ENCODE measurements around the gene FAM89B. TPM values are rescaled to one million over a fixed set of nuclear protein-coding genes. Genes with fewer than 3 reads are reported as not detected.

Gene FAM89B
- total RNA-seq, 1 donor from 2014 or later: 14.6 TPM

DNA sequence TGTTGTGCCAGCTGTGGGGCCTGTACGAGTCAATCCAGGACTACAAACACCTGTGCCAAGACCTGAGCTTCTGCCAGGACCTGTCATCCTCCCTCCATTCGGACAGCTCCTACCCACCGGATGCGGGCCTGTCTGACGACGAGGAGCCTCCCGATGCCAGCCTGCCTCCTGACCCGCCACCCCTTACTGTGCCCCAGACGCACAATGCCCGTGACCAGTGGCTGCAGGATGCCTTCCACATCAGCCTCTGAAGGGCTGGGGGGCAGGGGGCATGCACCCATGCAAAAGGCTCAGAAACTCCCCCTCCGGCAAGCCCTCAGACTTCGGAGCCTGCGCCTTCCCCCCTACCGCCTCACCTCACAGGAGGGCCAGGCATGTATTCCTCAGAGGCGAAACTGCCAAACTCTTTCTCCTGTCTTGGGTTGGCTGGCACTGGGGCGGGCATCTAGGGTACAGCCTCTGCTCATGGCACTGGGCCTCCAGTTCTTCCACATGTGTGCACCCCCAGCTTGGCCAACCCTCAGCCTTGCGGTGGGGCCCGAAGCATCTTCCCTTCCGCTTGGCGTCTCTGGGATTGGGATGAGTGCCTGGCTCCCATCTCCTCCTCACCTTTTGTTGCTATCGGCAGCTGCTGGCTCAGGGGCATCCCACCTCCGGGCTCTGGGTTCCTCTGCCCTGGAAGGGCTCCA, 1.2 kb downstream of the FAM89B start:
- Histone ChIP-seq H3K27ac (ENCODE audit: low read depth, low read length) (peak overlapping the region; percentile 100), H3K9me3 (ENCODE audit: control insufficient read depth in 3 of 3, low read length in 3 of 3) (no peaks in the 10 kb centered on the region), H3K36me3 (ENCODE audit: control insufficient read depth in 3 of 3, insufficient read depth in 3 of 3, low read length in 3 of 3) (peaks cover 4 to 12% (median 11%) of the 10 kb centered on the region in 3 donors), H3K9ac (ENCODE audit: low read depth in 1 of 3, low read length in 3 of 3) (peak overlapping the region; percentile 61 to 98 (median 81)), H3K27me3 (ENCODE audit: control insufficient read depth in 3 of 3, insufficient read depth in 3 of 3, low read length in 3 of 3) (no peaks in the 10 kb centered on the region), H3K4me1 (ENCODE audit: control insufficient read depth in 3 of 3, insufficient read depth in 3 of 3, low read length in 3 of 3) (peaks cover 74 to 78% (median 75%) of the 10 kb centered on the region in 3 donors), H3K4me3 (ENCODE audit: low read length in 3 of 3) (peak overlapping the region; percentile 86 to 98 (median 95))

DNA sequence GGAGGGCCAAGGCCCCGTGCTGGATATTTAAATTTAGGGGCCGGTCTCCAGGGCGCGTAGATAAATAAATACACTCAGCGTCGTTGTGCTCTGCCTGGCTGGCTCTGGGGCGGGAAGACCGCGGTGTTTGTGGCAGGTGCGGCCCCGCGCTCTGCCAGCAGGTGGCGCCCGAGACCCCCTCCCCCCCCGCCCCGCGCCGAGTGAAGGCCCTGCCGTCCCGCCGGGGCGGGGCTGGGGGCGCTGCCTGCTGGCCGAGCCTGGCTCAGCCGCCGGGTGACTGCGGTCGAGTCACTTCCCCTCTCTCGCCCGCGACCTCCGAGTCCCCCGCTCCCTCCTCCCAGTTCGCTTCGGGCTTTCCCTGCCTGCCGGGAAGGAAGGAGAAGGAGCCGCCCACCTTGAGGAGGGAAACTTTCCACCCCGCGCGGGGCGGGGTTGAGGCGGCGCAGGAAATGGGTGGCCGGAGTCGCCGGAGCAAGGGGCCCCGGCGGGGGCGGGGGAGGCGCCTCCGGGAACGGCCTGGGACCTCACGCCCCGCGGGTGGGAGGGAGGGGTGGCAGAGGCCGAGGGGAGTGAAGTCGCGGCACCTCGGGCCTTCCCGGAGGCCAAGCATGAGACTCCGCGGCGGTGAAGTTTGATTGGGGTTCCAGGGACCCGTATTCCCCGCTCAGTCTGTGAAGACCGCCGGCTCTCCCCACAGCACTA, 1.9 kb downstream of the FAM89B start:
- Histone ChIP-seq H3K4me1 (ENCODE audit: control insufficient read depth in 3 of 3, insufficient read depth in 3 of 3, low read length in 3 of 3) (peaks cover 74 to 77% (median 75%) of the 10 kb centered on the region in 3 donors), H3K9ac (ENCODE audit: low read depth in 1 of 3, low read length in 3 of 3) (peak overlapping the region; percentile 61 to 98 (median 61))

DNA sequence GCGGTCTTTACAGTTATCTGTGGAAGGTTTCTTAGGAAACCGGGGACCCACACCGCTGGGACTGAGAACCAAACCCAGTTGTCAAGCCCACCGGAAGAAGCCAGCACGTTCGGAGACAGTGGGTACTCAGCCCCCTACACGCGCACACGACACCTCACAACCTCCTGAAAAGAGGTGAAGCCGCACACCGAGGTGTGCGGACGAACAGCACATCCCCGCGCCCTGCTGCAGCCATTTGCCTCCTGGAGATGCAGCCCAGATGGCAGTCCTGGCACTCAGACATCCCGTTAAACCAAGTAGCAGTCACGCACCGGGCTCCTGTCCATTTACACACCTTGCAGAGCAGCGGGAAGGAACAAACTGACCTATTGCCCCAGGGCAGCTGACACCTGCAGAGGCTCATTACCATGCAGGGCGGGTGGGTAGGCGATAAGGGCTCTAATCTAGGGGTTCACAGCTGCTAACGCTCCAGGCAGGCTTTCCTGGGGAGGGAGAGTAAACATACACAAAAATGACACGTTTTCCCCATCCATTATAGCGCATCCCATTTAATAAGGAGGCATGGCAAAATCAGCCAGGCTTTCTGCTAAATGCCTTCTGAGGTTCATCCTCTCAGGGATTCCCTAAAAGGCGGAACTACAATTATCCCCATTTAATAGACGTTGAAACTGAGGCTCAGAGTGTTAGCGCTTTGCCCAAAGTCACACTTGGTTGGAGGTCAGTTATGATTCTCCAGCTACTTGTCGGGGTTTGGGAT, 2.7 kb downstream of the FAM89B start:
- Histone ChIP-seq H3K36me3 (ENCODE audit: control insufficient read depth in 3 of 3, insufficient read depth in 3 of 3, low read length in 3 of 3) (peaks cover 18 to 23% (median 19%) of the 10 kb centered on the region in 3 donors), H3K4me3 (ENCODE audit: low read length in 3 of 3) (peak overlapping the region; percentile 62 to 74 (median 67)), H3K9ac (ENCODE audit: low read depth in 1 of 3, low read length in 3 of 3) (peak overlapping the region; percentile 40 to 75 (median 60)), H3K9me3 (ENCODE audit: control insufficient read depth in 3 of 3, low read length in 3 of 3) (no peaks in the 10 kb centered on the region), H3K4me1 (ENCODE audit: control insufficient read depth in 3 of 3, insufficient read depth in 3 of 3, low read length in 3 of 3) (peaks cover 75 to 78% (median 75%) of the 10 kb centered on the region in 3 donors), H3K27me3 (ENCODE audit: control insufficient read depth in 3 of 3, insufficient read depth in 3 of 3, low read length in 3 of 3) (no peaks in the 10 kb centered on the region), H3K27ac (ENCODE audit: low read depth, low read length) (peak overlapping the region; percentile 100)

More for the DNA sequence above, 1.9 kb downstream of the FAM89B start:
- Histone ChIP-seq H3K4me3 (ENCODE audit: low read length in 3 of 3) (peak overlapping the region; percentile 86 to 98 (median 95)), H3K9me3 (ENCODE audit: control insufficient read depth in 3 of 3, low read length in 3 of 3) (no peaks in the 10 kb centered on the region), H3K36me3 (ENCODE audit: control insufficient read depth in 3 of 3, insufficient read depth in 3 of 3, low read length in 3 of 3) (peaks cover 10 to 16% (median 12%) of the 10 kb centered on the region in 3 donors), H3K27me3 (ENCODE audit: control insufficient read depth in 3 of 3, insufficient read depth in 3 of 3, low read length in 3 of 3) (no peaks in the 10 kb centered on the region), H3K27ac (ENCODE audit: low read depth, low read length) (peak overlapping the region; percentile 100)

DNA sequence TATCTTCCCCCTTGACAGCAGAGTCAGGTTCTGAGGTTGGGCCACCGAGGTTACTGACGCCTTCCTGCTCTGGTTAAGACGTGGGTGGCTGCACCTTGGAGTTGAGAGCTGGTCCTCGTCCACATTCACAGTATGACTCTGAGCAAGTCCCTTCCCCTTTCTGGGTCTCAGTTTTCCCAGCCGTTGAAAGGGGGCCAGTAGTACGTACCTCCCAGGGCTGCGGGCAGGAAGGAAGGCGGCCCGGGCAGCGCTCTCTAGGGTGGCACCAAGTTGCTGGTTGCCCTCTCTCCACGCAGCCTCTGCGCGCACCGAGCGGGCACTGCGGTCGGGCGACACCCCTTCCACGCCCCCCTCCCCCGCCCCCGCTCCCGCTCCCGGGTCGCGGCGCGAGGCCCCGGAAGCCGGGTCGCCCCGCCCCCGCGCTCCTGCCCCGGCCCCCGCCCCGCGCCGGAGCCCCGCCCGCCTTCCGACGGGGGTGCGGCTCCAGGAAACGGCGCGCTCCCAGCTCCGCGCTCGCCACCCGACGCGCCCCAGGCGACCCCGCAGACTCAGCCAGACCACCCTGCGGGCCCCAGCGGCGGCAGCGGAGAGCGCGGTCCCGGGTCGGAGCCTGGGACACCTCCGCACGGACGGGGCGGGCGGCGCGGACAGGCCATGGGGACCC, 3.4 kb downstream of the FAM89B start, which contains the start of gene EHBP1L1:
Gene EHBP1L1, plus strand, starts transcription at position 486 of the 664 bp plus-strand sequence. CDS start 250 bp downstream, outside the sequence.
- peaks cover 25 to 30% (median 26%) of the 10 kb centered on the region in 3 donors for H3K36me3 ChIP-seq (ENCODE audit: control insufficient read depth in 3 of 3, insufficient read depth in 3 of 3, low read length in 3 of 3)
- H3K27ac ChIP-seq (ENCODE audit: low read depth, low read length): peak within 1 kb of the TSS; percentile 100
- H3K4me1 ChIP-seq (ENCODE audit: control insufficient read depth in 3 of 3, insufficient read depth in 3 of 3, low read length in 3 of 3): peaks cover 75 to 79% (median 77%) of the 10 kb centered on the region in 3 donors
- no peaks in the 10 kb centered on the region for H3K27me3 ChIP-seq (ENCODE audit: control insufficient read depth in 3 of 3, insufficient read depth in 3 of 3, low read length in 3 of 3)
- H3K4me3 ChIP-seq (ENCODE audit: low read length in 3 of 3): peak within 1 kb of the TSS; percentile 80 to 90 (median 88)
- H3K9ac ChIP-seq (ENCODE audit: low read depth in 1 of 3, low read length in 3 of 3): peak within 1 kb of the TSS; percentile 99 to 100 (median 99)
- H3K9me3 ChIP-seq (ENCODE audit: control insufficient read depth in 3 of 3, low read length in 3 of 3): no peaks in the 10 kb centered on the region

DNA sequence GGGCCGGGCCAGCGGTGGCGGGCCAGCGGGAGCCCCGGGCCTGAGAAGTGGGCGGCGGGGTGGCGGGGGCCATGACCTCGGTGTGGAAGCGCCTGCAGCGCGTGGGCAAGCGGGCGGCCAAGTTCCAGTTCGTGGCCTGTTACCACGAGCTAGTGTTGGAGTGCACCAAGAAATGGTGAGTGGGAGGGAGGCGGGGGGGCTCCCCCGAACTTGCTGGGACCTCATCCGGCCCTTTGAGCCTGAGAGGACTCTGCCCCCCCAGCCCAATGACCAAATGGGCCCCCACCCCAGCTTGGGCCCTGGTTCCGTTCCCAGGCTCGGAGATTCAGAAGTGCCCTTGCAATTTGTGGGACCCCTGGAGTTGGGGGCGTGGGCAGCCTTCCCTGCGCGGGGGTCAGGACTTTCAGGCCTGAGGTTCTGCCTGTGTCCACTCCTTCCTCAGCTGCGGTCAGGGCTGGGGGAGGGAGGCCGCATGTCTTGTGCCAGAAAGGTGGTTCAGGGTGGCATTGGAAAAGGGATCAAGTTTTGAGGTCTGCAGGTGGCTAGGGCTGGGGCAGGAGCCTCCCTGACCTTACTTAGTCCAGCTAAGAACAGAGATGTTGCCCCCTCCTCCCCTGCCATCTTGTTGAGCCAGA, 4.0 kb downstream of the FAM89B start:
- Histone ChIP-seq H3K9ac (ENCODE audit: low read depth in 1 of 3, low read length in 3 of 3) (peak overlapping the region; percentile 99 to 100 (median 99)), H3K9me3 (ENCODE audit: control insufficient read depth in 3 of 3, low read length in 3 of 3) (no peaks in the 10 kb centered on the region), H3K27me3 (ENCODE audit: control insufficient read depth in 3 of 3, insufficient read depth in 3 of 3, low read length in 3 of 3) (no peaks in the 10 kb centered on the region), H3K36me3 (ENCODE audit: control insufficient read depth in 3 of 3, insufficient read depth in 3 of 3, low read length in 3 of 3) (peaks cover 31 to 36% (median 32%) of the 10 kb centered on the region in 3 donors), H3K27ac (ENCODE audit: low read depth, low read length) (peak overlapping the region; percentile 100), H3K4me1 (ENCODE audit: control insufficient read depth in 3 of 3, insufficient read depth in 3 of 3, low read length in 3 of 3) (peaks cover 69 to 77% (median 77%) of the 10 kb centered on the region in 3 donors), H3K4me3 (ENCODE audit: low read length in 3 of 3) (peak overlapping the region; percentile 80 to 90 (median 88))

DNA sequence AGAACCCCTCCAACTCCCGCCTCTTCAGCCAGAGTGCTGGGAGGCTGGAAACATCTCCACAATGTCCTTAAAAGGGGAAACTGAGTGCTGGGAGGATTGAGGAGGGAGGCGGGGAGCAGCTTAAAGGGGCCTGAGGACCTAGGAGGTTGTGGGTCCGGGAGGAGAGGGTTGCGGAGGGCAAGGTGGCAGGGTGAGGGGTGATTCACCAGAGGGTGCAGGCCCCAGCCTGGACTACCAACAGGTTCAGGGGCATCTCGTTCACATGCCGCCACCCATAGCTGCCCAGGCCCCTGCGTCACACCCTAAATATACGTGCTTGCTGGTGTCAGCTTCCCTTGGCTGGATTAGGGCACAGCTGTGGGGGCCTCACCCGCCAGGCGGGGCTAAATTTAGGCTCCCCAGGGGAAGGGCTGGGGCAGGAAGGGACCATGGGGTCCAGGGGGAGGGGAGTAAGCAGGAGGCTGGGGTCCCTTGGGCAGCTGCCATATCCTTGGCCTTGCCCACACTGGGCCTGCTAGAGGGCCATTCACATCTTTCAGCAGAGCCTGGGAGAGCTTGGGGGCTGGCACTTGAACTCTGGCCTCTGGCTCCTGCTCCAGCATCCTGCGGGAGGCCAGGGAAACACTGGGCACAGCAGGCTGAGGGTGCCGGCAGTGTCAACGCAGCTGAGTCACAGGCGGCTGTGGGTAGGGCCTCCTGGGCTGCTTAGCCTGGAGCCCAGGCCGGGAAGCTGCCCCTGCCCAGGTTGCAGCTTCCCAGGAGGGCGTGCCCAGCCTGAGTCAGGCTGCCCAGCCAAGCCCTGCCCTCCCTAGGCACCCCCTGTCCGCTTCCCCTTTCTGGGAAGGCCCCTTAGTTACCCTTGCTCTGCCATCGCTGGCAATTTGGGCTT, 4.8 kb downstream of the FAM89B start:
- Histone ChIP-seq H3K9ac (ENCODE audit: low read depth in 1 of 3, low read length in 3 of 3) (peak overlapping the region; percentile 99 to 100 (median 99)), H3K4me1 (ENCODE audit: control insufficient read depth in 3 of 3, insufficient read depth in 3 of 3, low read length in 3 of 3) (peaks cover 61 to 77% (median 76%) of the 10 kb centered on the region in 3 donors), H3K36me3 (ENCODE audit: control insufficient read depth in 3 of 3, insufficient read depth in 3 of 3, low read length in 3 of 3) (peaks cover 38 to 44% (median 39%) of the 10 kb centered on the region in 3 donors), H3K27ac (ENCODE audit: low read depth, low read length) (peak overlapping the region; percentile 100), H3K27me3 (ENCODE audit: control insufficient read depth in 3 of 3, insufficient read depth in 3 of 3, low read length in 3 of 3) (no peaks in the 10 kb centered on the region), H3K9me3 (ENCODE audit: control insufficient read depth in 3 of 3, low read length in 3 of 3) (no peaks in the 10 kb centered on the region), H3K4me3 (ENCODE audit: low read length in 3 of 3) (peak overlapping the region; percentile 80 to 90 (median 88))

DNA sequence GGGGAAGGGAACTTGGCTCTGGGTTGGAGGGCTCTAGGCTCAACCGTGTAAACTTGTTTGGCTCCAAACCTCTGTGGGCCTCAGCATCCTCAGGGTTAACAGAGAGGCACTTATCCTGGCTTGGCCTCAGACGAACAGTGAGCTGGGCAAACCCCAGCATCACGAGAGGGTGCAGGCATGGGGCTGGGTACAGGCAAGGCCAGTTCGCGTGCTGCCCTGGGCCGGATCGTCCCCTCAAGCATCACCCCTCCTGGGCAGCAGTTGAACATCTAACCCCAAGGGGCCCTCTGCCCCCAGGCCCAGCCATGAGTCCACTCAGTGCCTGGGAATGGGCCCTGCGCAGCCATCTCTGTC, 5.4 kb downstream of the FAM89B start:
- Histone ChIP-seq H3K9me3 (ENCODE audit: control insufficient read depth in 3 of 3, low read length in 3 of 3) (no peaks in the 10 kb centered on the region), H3K9ac (ENCODE audit: low read depth in 1 of 3, low read length in 3 of 3) (peak overlapping the region; percentile 99 to 100 (median 99)), H3K4me1 (ENCODE audit: control insufficient read depth in 3 of 3, insufficient read depth in 3 of 3, low read length in 3 of 3) (peaks cover 61 to 83% (median 77%) of the 10 kb centered on the region in 3 donors), H3K36me3 (ENCODE audit: control insufficient read depth in 3 of 3, insufficient read depth in 3 of 3, low read length in 3 of 3) (peaks cover 43 to 50% (median 45%) of the 10 kb centered on the region in 3 donors), H3K4me3 (ENCODE audit: low read length in 3 of 3) (peak overlapping the region; percentile 80 to 90 (median 88)), H3K27ac (ENCODE audit: low read depth, low read length) (peak overlapping the region; percentile 100), H3K27me3 (ENCODE audit: control insufficient read depth in 3 of 3, insufficient read depth in 3 of 3, low read length in 3 of 3) (no peaks in the 10 kb centered on the region)

DNA sequence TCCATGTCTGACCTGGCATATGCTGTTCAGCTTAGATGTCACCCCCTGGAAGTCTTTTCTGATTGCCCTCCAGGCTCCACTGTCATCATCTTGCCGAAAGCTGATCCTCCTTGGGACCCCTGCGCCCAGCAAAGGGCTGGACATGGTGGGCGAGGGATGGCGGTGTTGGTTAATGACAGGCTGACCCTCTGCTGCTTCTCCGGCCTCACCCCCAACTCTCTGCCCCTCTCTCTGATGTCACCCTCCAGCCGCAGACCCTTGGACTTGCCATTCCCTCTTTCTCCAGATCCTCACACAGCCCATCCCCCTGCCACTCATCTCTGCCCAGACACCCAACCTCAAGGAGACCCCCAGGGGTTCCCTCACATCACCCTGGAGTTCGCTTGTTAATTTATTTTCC, 5.8 kb downstream of the FAM89B start:
- Histone ChIP-seq H3K27ac (ENCODE audit: low read depth, low read length) (peak overlapping the region; percentile 100), H3K9me3 (ENCODE audit: control insufficient read depth in 3 of 3, low read length in 3 of 3) (no peaks in the 10 kb centered on the region), H3K27me3 (ENCODE audit: control insufficient read depth in 3 of 3, insufficient read depth in 3 of 3, low read length in 3 of 3) (no peaks in the 10 kb centered on the region), H3K4me3 (ENCODE audit: low read length in 3 of 3) (peak overlapping the region; percentile 80 to 90 (median 88)), H3K36me3 (ENCODE audit: control insufficient read depth in 3 of 3, insufficient read depth in 3 of 3, low read length in 3 of 3) (peaks cover 47 to 52% (median 48%) of the 10 kb centered on the region in 3 donors), H3K9ac (ENCODE audit: low read depth in 1 of 3, low read length in 3 of 3) (peak overlapping the region; percentile 99 to 100 (median 99)), H3K4me1 (ENCODE audit: control insufficient read depth in 3 of 3, insufficient read depth in 3 of 3, low read length in 3 of 3) (peaks cover 57 to 84% (median 76%) of the 10 kb centered on the region in 3 donors)
